ENCODE results near the gene CCL11.

The CCL11 gene

DNA sequence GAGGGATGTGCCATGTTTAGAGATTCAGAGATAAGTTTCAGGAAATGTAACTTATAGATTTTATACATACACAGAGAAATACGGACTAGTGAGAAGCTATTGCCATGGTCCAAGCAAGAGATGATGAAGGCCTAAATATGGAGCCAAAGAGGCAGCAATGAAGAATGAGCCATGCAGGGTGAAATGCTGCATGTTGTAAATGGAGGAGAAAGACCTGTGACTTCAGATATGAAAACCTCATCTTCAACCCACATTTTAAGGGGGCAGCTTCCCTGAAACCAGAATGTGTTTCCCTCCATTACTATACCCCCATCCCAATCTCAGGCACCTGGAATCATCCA, 27.6 kb upstream of the CCL11 start:
- no peak for DNase-seq

DNA sequence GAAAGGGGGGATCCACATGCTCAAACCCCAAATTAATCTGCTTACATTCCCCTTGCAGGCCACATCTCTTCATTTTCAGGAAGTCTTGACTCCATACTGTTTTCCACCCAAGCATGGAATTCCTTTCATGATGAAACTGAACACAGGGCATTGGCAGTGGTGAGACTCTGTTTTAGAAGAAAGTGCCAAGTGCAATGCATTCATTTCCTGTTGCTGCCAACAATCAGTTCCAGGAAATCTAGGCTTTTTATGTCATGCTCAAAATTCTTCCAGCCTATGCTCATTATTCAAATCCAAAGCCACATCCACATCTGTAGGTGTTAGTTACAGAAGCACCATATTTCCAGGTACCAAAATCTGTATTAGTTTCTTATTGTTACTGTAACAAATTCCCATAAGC, 26.4 kb upstream of the CCL11 start:
- no peak for DNase-seq

DNA sequence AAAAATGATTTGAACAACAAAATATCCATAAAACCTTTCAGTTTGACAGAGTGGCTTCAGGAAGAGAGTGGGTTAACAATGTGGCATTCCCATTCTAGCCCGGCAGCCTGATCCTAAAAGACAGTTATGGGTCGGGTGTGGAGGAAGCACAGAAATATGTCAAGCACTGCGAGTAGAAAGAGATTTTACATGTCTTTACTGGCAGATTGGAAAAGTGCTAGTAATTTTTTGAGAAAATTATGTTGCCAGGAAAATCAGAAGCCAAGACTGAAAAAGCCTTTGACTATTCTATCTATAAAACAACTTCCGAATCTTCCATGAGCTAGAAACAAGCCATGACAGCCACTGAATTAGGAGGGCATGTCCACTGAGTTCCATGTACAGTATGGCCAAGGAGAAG, 24.7 kb upstream of the CCL11 start:
- DNase-seq: no peak

DNA sequence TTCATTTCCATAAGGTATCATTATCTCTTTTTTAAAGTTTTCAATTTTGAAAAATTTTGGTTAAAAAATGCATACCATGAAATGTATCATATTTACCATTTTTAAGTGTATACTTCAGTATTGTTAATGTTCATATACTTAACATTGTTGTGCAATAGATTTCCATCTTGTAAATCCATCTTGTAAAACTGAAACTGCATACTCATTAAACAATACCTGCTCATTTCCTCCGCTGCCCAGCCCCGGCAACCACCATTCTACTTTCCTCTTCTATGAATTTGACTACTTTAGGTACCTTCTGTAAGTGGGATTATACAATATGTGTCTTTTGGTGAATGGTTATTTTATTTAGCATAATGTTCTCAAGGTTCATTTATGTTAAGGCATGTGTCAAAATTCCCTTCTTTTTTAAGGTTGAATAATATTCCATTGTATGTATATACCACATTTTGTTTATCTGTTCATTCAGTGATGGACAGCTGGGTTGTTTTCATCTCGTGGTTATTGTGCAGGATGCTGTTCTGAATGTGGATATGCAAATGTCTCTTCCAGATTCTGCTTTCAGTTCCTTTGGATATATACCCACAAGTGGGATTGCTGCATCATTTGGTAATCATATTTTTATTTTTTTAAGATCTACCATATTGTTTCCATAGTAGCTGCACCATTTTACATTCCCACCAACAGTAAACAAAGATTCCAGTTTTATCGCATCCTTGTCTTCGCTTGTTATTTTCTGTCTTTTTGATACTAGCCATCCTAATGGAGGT, 23.8 kb upstream of the CCL11 start:
- DNase-seq: no peak

DNA sequence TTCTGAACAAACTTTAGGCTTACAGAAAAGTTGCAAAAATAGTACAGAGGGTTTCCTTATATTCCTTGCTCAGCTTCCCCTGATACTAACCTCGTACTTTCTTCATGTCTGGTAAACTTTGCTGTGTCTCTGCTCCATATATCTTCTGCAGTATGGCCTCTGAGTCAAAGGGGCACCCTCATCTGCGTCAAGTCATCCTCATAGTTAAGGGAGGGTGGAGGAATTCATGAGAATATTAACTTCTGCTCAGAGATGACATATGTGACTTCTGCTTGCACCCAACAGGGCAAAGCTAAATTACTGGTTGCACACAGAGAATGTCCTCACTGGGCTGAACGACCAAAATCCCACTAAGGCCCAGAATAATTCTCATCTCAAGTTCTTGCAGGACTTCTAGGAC, 19.8 kb upstream of the CCL11 start:
- DNase-seq: no peak

DNA sequence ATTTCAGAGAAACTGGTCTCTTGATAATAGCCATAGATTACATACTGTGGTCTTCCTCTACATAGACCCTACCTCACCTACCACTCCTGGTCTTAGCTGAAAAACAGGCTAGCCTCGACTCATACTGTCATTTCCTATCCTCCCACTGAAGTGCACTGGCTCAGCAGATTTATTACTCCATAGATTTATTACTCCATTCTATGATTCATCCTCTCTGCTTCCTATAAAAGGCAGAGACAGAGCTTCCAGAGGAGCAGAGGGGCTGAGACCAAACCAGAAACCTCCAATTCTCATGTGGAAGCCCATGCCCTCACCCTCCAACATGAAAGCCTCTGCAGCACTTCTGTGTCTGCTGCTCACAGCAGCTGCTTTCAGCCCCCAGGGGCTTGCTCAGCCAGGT, 15.6 kb upstream of the CCL11 start, which contains the start of gene CCL7:
Gene CCL7 (plus strand): TSS at position 253 of the 400 bp plus-strand sequence. CDS start 70 bp downstream, at position 323.
- DNase-seq: no peak

DNA sequence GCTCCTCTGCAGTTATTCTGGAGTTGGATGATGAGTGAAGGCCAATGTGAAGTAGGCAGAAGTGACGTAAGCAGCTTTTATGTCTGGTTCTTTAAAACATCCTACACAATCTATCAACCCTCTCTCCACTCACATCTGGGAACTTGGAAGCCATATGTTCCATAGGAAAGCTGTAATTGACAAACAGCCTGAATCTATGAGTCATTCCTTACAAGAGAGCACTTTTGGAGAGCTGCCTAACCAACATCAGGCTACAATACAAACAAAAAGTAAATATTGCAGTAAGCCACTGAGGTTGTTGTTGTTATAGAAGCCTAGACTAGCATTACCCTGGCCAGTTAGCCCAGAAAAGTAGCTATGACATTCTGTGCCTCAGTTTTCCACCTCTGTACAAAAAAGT, 9.7 kb upstream of the CCL11 start:
- DNase-seq: no peak

DNA sequence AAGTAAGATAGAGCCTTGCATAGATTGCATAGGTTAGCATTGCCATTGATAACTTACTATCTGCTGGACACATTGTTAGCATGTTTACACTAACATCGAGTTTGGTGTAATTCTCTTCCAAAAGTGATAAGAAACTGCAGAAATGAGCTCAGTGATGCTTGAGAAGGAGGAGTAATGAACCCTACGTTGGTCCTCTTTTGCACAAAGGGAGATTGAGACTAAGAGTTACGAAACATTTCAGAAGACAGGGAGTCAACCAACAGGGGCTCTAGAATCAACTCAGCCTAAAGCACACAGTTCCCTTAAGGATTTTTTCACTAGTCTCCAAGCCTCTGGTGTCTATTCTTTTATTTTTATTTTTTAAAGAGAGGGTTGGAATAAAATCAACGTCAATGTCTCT, 8.7 kb upstream of the CCL11 start:
- DNase-seq: no peak

DNA sequence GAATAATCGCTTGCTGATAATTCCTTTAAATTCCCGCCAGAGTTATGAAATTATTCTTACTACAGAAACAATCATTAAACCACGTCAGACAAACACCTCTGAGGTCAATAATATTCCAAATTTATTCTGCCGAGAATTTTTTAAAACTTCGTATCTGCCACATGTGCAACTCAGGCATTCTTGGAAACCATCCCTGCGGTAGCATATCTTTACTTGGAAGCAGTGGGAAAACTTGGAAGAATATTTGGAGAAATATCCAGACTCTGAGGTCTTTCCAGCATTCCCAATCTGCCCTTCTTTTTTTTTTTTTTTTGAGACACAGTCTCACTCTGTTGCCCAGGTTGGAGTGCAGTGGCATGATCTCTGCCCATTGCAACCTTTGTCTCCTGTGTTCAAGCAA, 2.0 kb upstream of the CCL11 start:
- no peak for DNase-seq

DNA sequence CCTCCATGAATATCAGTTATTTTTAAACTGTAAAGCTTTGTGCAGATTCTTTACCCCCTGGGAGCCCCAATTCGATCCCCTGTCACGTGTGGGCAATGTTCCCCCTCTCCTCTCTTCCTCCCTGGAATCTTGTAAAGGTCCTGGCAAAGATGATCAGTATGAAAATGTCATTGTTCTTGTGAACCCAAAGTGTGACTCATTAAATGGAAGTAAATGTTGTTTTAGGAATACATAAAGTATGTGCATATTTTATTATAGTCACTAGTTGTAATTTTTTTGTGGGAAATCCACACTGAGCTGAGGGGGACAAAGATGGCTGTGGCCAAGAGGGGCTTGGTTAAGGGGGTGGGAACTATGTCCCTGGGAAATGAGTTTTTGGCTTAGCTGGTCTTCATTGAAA, 2.3 kb downstream of the CCL11 start:
- DNase-seq: no peak

DNA sequence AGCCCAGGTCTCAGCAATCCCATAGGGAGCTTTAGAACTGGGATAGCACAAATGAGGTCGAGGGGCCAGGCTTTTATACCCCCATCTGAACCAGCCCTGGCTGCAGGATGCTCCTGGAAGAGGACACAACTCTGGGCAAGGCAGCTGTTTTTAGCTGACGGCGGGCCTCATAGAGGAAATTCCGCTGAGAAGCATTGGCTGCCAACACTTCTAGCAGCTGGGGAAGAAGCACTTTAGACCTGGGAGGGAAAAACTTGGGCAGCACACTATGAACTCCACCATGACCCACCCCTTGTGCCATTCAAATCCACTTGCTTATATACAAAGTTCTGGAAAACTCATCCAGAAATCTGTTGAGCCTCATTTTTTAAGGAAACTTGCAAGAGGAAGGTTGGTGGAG, 5.0 kb downstream of the CCL11 start:
- no peak for DNase-seq

DNA sequence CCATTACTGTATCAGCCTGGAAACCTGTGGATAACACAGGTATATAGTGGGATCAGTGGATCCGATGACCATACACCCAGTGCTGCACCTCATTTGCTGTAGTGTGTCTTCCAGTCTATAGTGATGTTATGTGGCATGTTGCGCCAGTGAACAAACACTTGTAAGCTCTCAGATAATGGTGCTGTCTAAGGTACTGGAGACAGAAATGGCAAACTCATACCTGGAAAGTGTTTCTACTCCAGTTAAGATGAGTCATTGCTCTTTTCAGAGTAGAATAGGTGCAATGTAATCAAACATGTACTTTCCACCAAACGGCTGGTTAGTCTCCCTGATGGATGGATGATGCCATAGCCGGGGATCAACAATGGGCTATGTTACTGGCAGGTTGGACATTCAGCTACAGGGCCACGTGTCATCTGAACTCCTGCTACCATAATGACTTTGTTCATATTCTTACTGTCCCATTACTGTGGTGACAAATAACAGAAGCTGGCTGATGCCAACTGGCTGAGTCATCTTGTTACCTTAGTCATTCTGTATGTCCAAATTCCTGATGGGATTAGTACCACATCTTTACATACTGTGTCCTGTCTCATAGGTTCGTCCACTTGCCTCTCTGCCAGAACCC, 6.3 kb downstream of the CCL11 start:
- DNase-seq: no peak

DNA sequence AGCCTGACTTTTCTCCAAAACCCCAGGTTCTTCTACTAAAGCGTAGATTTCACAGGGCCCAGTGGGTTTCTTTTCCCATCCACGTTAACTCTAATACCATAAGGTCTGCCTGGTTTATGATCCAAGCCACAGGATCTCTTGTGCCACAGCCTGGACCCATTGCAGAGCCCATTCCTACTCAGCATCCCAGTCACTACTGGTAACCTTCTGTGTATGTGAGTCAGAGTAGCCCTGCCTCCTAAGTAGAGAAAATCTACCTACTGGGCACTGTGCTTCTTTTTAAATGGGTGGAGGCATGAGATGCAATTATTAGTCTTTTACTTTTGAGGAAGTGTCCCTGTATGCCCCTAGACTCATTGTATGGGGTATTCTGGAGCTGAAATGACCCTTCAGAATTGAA, 13.5 kb downstream of the CCL11 start:
- DNase-seq: no peak

DNA sequence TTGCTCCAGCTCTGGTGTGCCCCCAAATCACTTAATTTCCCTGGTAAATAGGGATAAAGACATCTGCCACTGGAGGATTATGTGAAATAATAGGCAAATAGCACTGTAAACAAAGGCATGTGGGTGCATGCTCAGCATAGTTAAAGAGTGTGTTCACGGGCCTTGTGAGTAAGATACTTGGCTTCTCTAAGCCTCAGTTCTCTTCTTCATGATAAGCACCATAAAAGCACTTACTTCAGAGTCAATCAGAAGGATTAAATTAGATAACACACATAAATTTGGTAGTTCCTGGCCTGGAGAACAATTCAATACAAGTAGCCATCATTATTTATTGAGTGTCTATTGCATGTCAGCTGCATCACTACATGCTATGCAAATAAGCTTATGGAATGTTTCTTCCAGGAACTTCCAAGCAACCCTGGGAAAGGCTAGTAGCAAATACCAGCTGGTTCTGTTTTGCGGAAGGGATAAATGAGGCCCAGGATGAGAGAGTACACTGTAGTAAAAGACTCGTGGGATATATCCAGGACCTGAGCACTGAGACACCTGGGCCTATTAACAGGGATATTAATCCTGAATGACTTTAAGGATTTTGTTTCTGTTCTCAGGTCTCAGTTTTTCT, 14.5 kb downstream of the CCL11 start:
- DNase-seq: no peak

DNA sequence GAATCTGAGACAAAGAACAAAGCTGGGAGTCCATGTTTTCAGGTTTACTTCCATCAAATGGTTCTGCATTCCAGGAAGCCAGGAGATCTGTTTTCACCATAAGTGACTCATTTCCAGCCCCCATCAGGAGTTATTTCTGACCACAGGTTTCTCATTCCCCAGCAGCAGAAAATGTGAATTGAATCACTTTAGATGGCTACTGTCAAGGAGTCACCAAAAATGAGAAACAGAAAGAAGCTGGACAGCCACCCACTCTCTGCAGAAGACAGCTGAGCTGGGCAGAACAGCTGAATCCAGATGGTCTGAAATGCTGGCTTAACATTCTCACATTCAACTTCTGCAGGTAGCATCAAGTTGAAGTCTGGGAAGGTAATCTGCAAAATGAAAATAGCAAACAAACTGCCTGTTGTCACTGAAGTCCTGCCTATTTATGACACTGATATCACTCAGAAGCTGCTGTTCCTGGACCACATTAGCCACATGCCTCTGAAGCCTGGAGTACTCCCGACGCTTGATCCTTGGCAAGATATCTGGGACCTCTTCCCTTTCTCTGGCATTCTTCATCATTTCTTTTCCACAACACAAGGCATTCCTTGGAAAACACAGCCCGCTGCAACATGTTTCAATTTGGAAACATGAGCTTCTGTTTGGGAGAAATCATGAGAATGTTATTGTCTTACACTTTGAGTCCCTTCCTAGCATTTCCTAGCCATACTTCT, 15.3 kb downstream of the CCL11 start:
- DNase-seq: no peak

DNA sequence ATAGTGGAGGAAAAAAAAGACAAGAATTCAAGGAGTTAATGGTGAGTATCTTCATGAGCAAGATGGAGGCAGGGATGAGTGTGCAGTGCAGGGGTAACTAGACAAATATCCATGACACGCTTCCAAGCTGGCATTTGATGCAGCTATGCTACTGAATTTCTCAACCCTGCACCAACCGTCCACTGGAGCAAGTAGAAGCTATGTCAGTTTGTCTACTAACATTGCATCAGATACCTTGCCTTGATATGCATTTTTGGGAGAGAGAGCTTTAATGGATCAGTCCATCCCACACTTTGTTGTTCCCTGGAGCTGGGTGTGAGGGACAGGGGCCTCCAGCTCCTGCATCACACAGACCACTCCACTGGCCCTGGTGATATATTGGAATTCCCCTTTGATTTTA, 16.4 kb downstream of the CCL11 start:
- DNase-seq: no peak

DNA sequence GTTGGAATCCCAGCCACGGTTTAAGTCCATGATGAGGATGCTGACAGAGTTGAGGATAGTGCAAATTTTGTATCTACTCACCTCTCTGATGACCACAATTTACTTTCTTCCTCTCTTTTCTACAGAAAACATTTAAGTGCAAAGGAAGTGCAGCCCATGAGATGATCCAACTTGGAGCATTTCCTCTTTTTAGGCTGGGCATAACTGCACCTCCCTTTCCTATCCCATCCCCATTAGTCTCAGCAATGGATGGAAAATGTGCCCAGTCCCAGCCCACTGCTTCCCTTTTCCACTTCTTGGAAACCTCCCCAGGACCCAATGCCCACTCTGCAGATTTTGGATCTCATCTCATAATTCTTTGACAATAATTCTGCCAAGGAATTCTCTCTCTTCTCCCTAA, 17.1 kb downstream of the CCL11 start:
- DNase-seq: no peak

DNA sequence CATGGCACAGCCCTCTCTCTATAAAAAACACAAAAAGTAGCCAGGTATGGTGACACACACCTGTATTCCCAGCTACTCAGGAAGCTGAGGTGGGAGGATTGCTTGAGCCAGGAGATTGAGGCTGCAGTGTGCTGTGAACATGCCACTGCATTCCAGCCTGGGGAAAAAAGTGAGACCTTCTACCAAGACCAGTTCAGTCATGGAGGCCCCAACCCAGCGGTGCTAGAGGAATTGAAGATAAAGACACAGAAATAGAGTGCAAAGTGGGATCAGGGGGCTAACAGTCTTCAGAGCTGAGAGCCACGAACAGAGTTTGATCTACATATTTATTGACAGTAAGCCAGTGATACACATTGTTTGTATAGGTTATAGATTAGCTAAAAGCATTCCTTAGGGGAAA, 18.1 kb downstream of the CCL11 start:
- DNase-seq: no peak

DNA sequence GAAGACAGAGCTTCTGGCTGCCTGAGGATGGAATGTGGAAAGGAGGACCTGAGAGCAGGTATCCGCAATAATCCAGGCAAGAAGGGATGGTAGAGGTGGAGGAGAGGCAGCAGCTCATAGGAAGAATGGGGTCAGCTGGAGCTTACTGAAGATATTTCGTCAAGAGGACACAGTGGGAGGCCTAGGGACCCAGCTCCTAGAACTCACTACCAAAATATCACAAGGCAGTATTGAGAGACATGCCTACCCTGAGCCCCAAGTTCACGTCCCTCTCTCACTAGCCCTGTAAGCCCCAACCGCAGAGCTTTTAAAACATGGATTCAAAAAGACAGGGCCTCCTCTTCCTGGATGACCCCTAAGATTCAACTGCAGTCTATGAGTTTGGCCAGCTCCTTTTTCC, 19.5 kb downstream of the CCL11 start:
- no peak for DNase-seq

DNA sequence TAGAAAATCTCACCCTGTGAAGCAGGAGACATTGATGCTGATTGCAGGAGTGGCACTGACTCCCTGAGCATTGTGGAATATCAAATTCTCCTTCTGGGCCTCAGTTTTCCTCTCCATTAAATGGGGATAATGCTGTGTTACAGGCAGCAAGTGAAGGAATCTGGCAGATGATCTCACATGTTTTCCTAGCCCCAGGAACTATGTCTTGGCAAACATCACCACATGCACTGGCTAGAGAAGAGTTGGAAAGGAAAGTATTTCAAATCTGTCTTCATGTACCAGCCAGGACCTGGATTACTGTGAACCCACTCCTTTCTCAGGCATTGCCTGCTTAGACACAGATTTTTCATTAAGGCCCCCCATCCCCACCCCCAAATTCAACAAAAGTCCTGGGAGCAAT, 20.1 kb downstream of the CCL11 start:
- no peak for DNase-seq

DNA sequence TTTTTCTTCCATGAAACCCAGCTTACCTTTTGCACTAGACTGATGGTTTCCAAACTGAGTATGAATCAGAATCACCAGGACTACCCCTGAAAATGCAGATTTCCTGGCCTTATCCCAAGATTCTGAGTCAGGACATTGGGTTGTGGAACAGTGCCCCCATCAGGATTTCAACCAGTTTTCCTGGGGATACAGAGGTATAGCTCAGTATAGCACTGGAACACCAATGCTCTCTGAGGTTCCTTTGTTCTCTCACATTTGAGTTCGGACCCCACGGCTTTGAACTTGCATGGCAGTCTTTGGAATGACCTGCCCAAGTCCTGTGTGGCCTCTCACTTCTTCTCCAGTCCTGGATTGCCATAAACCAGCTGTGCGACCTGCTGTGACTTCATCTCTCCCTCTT, 20.9 kb downstream of the CCL11 start:
- DNase-seq: no peak

DNA sequence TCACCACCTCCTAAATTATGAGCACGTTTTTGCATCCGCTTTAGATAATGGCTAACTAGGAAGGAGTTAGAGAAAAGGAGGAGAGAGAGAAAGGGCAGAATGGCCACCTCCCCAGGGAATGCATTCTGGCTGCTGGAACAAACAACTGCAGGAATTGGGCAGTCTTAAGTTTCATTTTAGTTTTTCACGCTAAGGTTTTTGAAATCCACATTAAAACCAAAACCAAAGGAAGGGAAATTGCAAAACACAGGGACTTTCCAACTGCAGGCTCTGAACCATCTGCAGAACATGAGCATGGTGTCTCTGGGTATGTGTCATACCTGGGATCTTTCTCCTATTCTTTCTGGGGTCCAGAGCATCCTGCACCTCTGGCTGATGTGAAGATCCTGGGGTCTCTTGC, 21.6 kb downstream of the CCL11 start:
- DNase-seq: no peak

DNA sequence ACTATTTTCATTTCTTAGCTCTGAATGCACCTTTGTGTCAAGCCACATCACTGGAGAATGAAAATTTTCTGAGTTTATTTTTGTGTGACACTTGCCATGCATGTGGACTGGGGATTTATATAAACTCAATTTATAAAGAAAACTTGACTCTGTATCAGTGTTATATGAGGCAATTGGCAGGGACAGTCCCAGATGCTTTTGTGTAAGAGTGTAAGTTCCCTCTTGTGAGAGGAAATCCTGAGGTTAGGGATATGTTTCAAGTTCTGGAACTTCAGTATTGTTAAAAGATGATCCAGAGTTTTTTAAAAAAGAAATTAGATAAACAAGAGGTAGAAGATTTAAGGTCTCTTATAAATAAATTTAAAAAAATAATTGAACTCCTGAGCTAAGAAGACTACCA, 22.8 kb downstream of the CCL11 start:
- no peak for DNase-seq

DNA sequence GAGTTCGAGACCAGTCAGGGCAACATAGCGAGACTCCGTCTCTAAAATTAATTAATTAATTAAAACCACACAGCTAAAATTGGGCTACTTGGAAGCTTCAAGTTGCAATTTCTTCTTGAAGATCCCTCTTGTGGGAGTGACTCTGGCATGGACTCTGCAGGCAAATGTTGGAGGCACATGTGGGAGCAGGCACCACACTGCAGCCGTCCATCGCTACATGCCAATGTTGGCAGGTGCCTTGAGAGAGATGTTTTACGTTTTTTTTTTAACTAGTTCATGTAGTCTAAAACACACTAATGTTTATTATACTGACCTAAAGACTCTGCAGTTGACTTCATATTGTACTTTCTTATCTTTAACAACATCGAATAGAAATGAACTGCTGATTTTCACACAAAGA, 25.7 kb downstream of the CCL11 start:
- DNase-seq: no peak

Data from cortex of kidney (tissue), 1 donor.